Brain microvascular endothelial cell (primary cell): Measurements from ENCODE around the gene RNF224.
A peak's percentile ranks its signal among the peaks of the same experiment; 100 is the strongest.

ENCODE experiments used
- DNase-seq: peaks from one replicate; pipeline ENCODE4 v3.0.0-alpha.2; 2020
- H3K27ac ChIP-seq: fragments of 250-450 bp; sonication (Bioruptor Pico); 2 replicates; pipeline ENCODE4 v1.5.1; 2020; ENCODE audit warnings: mild to moderate bottlenecking, moderate library complexity
- H3K27me3 ChIP-seq: fragments of 250-450 bp; sonication (Bioruptor Pico); replicated peaks from 2 replicates; pipeline ENCODE4 v1.5.1; 2020; ENCODE audit warnings: mild to moderate bottlenecking
- H3K36me3 ChIP-seq: fragments of 250-450 bp; sonication (Bioruptor Pico); replicated peaks from 2 replicates; pipeline ENCODE4 v1.5.1; 2020; ENCODE audit warnings: mild to moderate bottlenecking
- H3K4me3 ChIP-seq: 2 replicates; pipeline ENCODE4 v1.5.1; 2011; ENCODE audit warnings: low read depth, mild to moderate bottlenecking, control low read depth, low read length, moderate library complexity
- CTCF ChIP-seq: IDR thresholded peaks from 2 replicates; pipeline ENCODE4 v1.5.1; 2011; ENCODE audit warnings: low read depth, mild to moderate bottlenecking, moderate library complexity, low read length, control low read depth, inconsistent platforms; ENCODE audit errors: missing control alignments
- in situ Hi-C: cut with HindIII; loops from 2 replicates; pipeline ENCODE4 v1.10.0; 2017; ENCODE audit warnings: low sequenced_read_pairs, low pct_ligation_motif_present

RNF224 gene

GRCh38 chr9:137219757-137220316 lies 7.5 kb upstream of the RNF224 start:
- DNase-seq = no peak
- TF ChIP-seq CTCF = no peak
- Histone ChIP-seq H3K27me3 (no peaks in the 10 kb centered on the region), H3K4me3 (no peak overlapping the region), H3K36me3 (peaks cover 2% of the 10 kb centered on the region), H3K27ac (no peak overlapping the region)
- in situ Hi-C loops = no loop called here

GRCh38 chr9:137220317-137221094 lies 6.8 kb upstream of the RNF224 start:
- H3K4me3 ChIP-seq = no peak overlapping the region
- in situ Hi-C loops = no loop called here

GRCh38 chr9:137221095-137221505 lies 6.2 kb upstream of the RNF224 start:
- no peak for DNase-seq
- Histone ChIP-seq H3K36me3 (peaks cover 2% of the 10 kb centered on the region), H3K27ac (no peak overlapping the region), H3K4me3 (no peak overlapping the region), H3K27me3 (no peaks in the 10 kb centered on the region)
- in situ Hi-C loops = no loop called here
- no peak for TF ChIP-seq CTCF

More at GRCh38 chr9:137220317-137221094, 6.8 kb upstream of the RNF224 start:
- TF ChIP-seq CTCF = no peak
- peaks cover 2% of the 10 kb centered on the region for H3K36me3 ChIP-seq
- no peak overlapping the region for H3K27ac ChIP-seq
- H3K27me3 ChIP-seq = no peaks in the 10 kb centered on the region
- DNase-seq = no peak

- H3K27me3 ChIP-seq = no peaks in the 10 kb centered on the region
- TF ChIP-seq CTCF = no peak
- no peak for DNase-seq
- no peak overlapping the region for H3K27ac ChIP-seq
- peaks cover 2% of the 10 kb centered on the region for H3K36me3 ChIP-seq
- no peak overlapping the region for H3K4me3 ChIP-seq
- in situ Hi-C loops = no loop called here
These were observed 5.7 kb upstream of the RNF224 start for GRCh38 chr9:137221506-137222111.

GRCh38 chr9:137222190-137223077 lies 4.9 kb upstream of the RNF224 start, which contains the start of gene RNF208:
Gene RNF208 (minus strand): TSS chr9:137222240. CDS start chr9:137221212, 1,028 bp downstream.
- TF ChIP-seq CTCF = no peak
- in situ Hi-C loops = no loop called here
- Histone ChIP-seq H3K27me3 (no peaks in the 10 kb centered on the region), H3K4me3 (peak within 1 kb of the TSS; percentile 48), H3K36me3 (no peaks in the 10 kb centered on the region), H3K27ac (no peak within 1 kb of the TSS)
- DNase-seq = no peak
